ENCODE data around the gene CACNA1C. TPM values are rescaled to one million over a fixed set of nuclear protein-coding genes. Genes with fewer than 3 reads are reported as not detected.
A peak's percentile ranks its signal among the peaks of the same experiment; 100 is the strongest.

The CACNA1C gene
- total RNA-seq, 1 donor from 2014 or later: 102 TPM

DNA sequence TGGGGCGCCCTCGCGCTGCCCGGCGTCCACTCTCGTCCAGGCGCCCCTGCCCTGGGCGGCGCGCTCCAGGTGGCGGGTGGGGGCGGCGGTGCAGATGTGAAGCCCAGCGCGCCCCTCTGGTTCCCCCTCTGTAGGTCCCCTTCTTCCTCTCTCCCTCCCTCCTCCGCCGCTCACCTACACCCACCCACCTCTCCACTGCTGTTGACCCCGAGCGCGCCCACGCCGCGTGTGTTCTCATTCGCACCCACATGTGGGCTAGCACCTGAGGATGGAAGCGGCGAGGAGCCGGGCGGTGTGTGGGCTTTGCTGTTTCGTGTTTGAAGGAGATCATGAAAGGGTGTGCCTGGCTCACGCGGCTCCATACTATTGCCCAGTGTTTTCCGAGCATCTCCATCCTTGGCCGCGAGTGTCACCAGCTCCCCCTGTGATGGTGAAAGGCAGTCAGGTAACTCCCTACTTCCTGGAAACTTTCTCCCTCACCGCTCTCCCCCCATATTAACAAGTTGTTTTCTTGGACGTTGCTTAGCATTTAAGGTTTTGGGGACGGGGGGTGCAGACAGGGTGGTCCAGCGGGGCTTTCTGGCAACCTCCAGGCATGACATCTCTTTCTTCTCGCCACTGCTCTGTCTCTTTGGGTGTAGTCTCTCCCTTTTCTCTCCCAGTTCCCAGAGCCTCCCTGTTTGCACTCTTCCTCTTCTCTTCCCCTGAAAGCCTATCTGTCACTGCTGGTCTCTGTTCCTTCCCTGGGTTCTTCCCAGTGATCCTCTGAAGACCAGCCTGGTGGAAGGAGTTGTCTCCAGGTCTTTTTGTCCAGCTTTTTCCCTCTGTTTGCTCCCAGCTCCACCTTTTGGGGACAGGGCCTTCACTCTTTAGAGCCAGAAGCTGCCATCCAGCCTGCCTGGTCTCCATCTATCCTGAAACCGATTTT is 1.6 kb downstream of the CACNA1C start:
- Histone ChIP-seq H3K9me3 (no peaks in the 10 kb centered on the region), H3K27me3 (no peaks in the 10 kb centered on the region), H3K4me3 (peak overlapping the region; percentile 60 to 99), H3K36me3 (no peaks in the 10 kb centered on the region), H3K4me1 (peaks cover 15 to 30% of the 10 kb centered on the region in 2 donors), H3K27ac (peak overlapping the region; percentile 89 to 99)
- TF ChIP-seq, protein P1, sequence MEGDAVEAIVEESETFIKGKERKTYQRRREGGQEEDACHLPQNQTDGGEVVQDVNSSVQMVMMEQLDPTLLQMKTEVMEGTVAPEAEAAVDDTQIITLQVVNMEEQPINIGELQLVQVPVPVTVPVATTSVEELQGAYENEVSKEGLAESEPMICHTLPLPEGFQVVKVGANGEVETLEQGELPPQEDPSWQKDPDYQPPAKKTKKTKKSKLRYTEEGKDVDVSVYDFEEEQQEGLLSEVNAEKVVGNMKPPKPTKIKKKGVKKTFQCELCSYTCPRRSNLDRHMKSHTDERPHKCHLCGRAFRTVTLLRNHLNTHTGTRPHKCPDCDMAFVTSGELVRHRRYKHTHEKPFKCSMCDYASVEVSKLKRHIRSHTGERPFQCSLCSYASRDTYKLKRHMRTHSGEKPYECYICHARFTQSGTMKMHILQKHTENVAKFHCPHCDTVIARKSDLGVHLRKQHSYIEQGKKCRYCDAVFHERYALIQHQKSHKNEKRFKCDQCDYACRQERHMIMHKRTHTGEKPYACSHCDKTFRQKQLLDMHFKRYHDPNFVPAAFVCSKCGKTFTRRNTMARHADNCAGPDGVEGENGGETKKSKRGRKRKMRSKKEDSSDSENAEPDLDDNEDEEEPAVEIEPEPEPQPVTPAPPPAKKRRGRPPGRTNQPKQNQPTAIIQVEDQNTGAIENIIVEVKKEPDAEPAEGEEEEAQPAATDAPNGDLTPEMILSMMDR (IDR thresholded peaks at IDR 0.05): no peak
- intact Hi-C loops (cut with DNase I): loop anchor here (5.0 kb wide), 2 partner anchors 128 to 233 kb away; no protein-coding TSS in a partner anchor
- no peak for DNase-seq (ENCODE audit: low spot score in 2 of 2)

DNA sequence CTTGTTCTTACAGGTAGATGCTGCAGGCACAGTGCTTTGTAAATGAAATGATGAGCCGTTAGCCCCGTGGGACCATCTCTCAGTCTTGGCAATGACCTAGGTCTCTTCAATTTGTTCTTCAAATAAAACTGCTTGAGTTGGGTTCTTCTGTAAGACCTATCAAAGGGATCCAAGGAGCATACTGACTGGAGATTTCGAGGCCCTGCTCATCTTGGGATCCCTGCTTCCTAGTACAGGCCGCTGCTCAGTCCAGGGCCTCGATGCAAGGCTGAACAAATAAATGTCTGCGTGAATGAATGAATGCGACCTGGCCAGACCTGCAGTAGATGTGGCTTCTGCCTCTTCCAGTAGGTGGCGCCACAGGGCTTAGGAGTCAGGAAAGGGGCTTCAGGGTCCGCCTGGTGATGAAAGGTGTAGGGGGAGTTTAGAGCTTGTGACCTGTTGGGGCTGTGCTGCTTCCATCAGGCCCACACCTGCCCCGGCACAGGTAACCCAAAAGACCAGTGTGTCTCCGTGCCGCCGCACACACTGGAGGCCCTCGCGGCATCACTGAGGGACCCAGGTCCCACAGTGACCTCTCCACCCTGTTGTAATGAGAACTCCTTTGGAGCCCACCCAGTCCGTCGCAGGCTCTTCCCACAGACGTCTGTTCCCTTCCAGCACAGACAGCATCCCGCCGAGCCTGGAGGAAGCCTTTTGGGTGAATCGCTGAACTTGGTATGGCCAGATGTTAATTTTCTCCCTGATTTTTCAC is 4.4 kb downstream of the CACNA1C start:
- TF ChIP-seq, protein P1 (IDR thresholded peaks at IDR 0.05): peak; percentile 89 to 91 (median 90)
- Histone ChIP-seq H3K4me1 (peaks cover 12 to 41% of the 10 kb centered on the region in 2 donors), H3K4me3 (peak overlapping the region in 1 of 2 donors; percentile 99), H3K36me3 (no peaks in the 10 kb centered on the region), H3K9me3 (no peaks in the 10 kb centered on the region), H3K27ac (peak overlapping the region; percentile 77 to 99), H3K27me3 (no peaks in the 10 kb centered on the region)
- intact Hi-C loops (cut with DNase I): loop anchor here (2.0 to 5.0 kb wide), 3 partner anchors 58 to 216 kb away; no protein-coding TSS in a partner anchor
- peak in 1 of 2 donors; percentile 81 for DNase-seq (ENCODE audit: low spot score in 2 of 2)

DNA sequence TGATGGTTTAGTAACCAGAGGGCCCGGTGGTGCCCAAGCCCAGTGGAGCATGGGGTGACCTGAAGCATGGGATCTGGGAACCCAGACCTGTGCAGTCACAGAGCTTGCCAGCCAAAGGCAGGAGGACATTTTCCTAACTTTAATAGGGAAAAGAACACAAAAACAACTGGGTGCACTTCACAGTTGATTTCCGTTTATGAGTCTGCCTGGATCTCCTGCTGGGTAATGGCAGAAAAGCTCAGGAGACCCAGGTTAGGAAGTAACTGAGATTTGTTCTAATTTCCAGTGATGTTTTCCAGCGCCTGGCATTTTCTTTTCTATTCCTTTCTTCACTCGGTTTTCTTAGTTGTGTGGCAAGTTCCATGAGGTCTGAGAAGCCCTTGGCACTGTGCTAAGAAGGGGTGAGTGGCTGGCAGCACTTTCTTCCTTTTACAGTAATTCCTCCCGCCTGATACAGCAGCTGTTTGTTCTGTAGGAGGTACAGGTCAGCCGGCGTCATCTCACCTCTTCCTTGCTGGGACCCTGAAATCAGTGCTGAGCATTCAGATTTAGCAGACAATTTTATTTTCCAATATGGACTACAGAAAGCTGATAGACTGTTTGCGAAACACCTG is 5.1 kb downstream of the CACNA1C start:
- H3K27me3 ChIP-seq: no peaks in the 10 kb centered on the region
- H3K4me3 ChIP-seq: peak overlapping the region in 1 of 2 donors; percentile 99
- TF ChIP-seq, protein P1 (IDR thresholded peaks at IDR 0.05): no peak
- peak in 1 of 2 donors; percentile 71 for DNase-seq (ENCODE audit: low spot score in 2 of 2)
- H3K4me1 ChIP-seq: peaks cover 12 to 41% of the 10 kb centered on the region in 2 donors
- no peaks in the 10 kb centered on the region for H3K36me3 ChIP-seq
- peak overlapping the region; percentile 77 to 99 for H3K27ac ChIP-seq
- no peaks in the 10 kb centered on the region for H3K9me3 ChIP-seq
- intact Hi-C loops (cut with DNase I): loop anchor here (1.0 to 5.0 kb wide), 5 partner anchors 17 to 215 kb away; no protein-coding TSS in a partner anchor

DNA sequence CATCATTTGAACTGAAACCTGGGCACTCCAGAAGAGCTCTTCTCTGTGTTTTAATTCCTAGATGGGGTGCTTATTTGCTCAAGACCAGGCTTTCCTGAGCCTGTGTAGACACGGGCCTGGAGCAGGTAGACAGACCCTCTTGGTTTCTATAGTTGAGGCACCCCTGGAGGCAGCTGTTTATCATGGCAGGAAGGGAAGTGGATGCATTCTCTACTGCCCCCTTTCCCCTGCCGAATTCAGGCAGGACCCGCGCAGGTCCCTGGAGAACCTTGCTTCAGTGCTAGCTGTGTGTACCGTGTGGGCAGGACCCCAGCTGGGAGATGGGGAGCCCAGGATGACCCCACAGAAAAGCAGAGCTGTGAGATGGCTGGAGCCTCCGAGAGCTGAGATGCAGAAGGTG is 6.0 kb downstream of the CACNA1C start:
- Histone ChIP-seq H3K36me3 (no peaks in the 10 kb centered on the region), H3K4me1 (peaks cover 12 to 44% of the 10 kb centered on the region in 2 donors), H3K4me3 (peak overlapping the region in 1 of 2 donors; percentile 99), H3K9me3 (no peaks in the 10 kb centered on the region), H3K27ac (peak overlapping the region; percentile 77 to 99), H3K27me3 (no peaks in the 10 kb centered on the region)
- no peak for DNase-seq (ENCODE audit: low spot score in 2 of 2)
- intact Hi-C loops (cut with DNase I): loop anchor here (1.0 to 5.0 kb wide), 3 partner anchors 16 to 123 kb away; no protein-coding TSS in a partner anchor
- TF ChIP-seq, protein P1 (IDR thresholded peaks at IDR 0.05): no peak

DNA sequence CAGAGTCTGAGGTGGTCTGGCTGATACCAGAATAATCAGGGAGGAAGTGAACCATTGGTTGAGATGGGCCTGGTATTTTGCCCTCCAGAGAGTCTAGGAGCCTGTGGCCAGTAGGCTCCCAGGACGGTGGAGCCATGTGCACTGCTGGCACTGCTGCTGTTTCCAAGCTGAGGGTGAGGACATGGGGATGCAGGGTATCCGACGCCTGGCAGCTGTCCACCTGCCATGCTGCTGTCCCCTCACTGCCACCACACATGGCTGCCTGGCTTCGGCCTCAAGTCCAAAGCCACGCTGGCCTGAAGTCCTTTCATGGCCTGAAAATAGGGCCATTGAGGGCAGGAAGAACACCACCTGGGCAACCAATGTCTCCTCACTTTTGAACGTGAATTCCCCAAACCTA is 8.6 kb downstream of the CACNA1C start:
- H3K9me3 ChIP-seq: no peaks in the 10 kb centered on the region
- no peaks in the 10 kb centered on the region for H3K27me3 ChIP-seq
- TF ChIP-seq, protein P1 (IDR thresholded peaks at IDR 0.05): no peak
- H3K27ac ChIP-seq: peak overlapping the region; percentile 29 to 99
- H3K4me3 ChIP-seq: no peak overlapping the region
- no peak for DNase-seq (ENCODE audit: low spot score in 2 of 2)
- no peaks in the 10 kb centered on the region for H3K36me3 ChIP-seq
- peaks cover 21 to 52% of the 10 kb centered on the region in 2 donors for H3K4me1 ChIP-seq
- intact Hi-C loops (cut with DNase I): no loop called here
